ENCODE data around the gene DCTN1.

DNA sequence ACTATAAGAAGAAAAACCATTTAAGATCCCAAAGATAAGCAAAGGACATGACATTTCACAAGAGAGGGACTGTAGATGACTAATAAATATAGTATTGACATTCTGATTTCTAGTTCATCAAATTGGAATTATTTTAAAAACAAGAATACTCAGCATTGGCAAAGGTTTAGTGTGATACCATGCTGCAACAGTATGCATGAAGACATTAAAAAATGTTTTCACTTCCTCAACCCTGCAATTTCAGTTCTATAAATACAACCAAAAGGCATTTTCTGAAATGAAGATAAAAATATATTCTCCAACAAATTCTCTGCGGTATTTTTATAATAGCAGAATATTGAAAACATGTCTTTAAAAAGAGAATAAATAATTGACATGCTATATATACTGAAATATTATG lies 39.2 kb upstream of the DCTN1 start:
- TF ChIP-seq POLR2AphosphoS5 (IDR thresholded peaks at IDR 0.05): no peak
- TF ChIP-seq, protein P1, sequence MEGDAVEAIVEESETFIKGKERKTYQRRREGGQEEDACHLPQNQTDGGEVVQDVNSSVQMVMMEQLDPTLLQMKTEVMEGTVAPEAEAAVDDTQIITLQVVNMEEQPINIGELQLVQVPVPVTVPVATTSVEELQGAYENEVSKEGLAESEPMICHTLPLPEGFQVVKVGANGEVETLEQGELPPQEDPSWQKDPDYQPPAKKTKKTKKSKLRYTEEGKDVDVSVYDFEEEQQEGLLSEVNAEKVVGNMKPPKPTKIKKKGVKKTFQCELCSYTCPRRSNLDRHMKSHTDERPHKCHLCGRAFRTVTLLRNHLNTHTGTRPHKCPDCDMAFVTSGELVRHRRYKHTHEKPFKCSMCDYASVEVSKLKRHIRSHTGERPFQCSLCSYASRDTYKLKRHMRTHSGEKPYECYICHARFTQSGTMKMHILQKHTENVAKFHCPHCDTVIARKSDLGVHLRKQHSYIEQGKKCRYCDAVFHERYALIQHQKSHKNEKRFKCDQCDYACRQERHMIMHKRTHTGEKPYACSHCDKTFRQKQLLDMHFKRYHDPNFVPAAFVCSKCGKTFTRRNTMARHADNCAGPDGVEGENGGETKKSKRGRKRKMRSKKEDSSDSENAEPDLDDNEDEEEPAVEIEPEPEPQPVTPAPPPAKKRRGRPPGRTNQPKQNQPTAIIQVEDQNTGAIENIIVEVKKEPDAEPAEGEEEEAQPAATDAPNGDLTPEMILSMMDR (IDR thresholded peaks at IDR 0.05): no peak
- TF ChIP-seq POLR2A (IDR thresholded peaks at IDR 0.05): no peak
- TF ChIP-seq EP300 (IDR thresholded peaks at IDR 0.05): no peak
